H9 (cell line): ENCODE data around the gene SC5D. TPM values are rescaled to one million over a fixed set of nuclear protein-coding genes. Genes with fewer than 3 reads are reported as not detected.

Source experiments
- DNase-seq: peaks from one replicate; pipeline ENCODE4 v3.0.0-alpha.2; 2017
- H2AFZ ChIP-seq: one replicate; pipeline ENCODE4 v1.6.1; 2013; ENCODE audit warnings: mild to moderate bottlenecking, low read length, control low read depth, moderate library complexity
- H2AK5ac ChIP-seq: 2 replicates; pipeline ENCODE4 v1.6.1; 2013; ENCODE audit warnings: low read length, control low read depth, mixed read lengths; ENCODE audit not compliant: insufficient read length
- H2BK120ac ChIP-seq: one replicate; pipeline ENCODE4 v1.6.1; 2013; ENCODE audit warnings: low read depth, mild to moderate bottlenecking, low read length, control low read depth, inconsistent platforms; ENCODE audit not compliant: poor library complexity, severe bottlenecking
- H2BK12ac ChIP-seq: 2 replicates; pipeline ENCODE4 v1.6.1; 2013; ENCODE audit warnings: low read length, control low read depth, mixed read lengths, low read depth; ENCODE audit not compliant: insufficient read length
- H2BK15ac ChIP-seq: 2 replicates; pipeline ENCODE4 v1.6.1; 2013; ENCODE audit warnings: low read depth, low read length, control low read depth
- H2BK20ac ChIP-seq: one replicate; pipeline ENCODE4 v1.6.1; 2013; ENCODE audit warnings: low read depth, mild to moderate bottlenecking, low read length, control low read depth, inconsistent platforms; ENCODE audit not compliant: poor library complexity, severe bottlenecking
- H2BK5ac ChIP-seq: 2 replicates; pipeline ENCODE4 v1.6.1; 2013; ENCODE audit warnings: low read length, control low read depth, mixed read lengths; ENCODE audit not compliant: insufficient read length
- H3K14ac ChIP-seq: 2 replicates; pipeline ENCODE4 v1.6.1; 2013; ENCODE audit warnings: low read length, control low read depth; ENCODE audit not compliant: insufficient read depth
- H3K18ac ChIP-seq: 2 replicates; pipeline ENCODE4 v1.6.1; 2013; ENCODE audit warnings: low read depth, mild to moderate bottlenecking, mixed read lengths, low read length, control low read depth; ENCODE audit not compliant: insufficient read length
- H3K23ac ChIP-seq: 2 replicates; pipeline ENCODE4 v1.6.1; 2013; ENCODE audit warnings: low read length, control low read depth, mixed read lengths, low read depth; ENCODE audit not compliant: insufficient read length
- H3K23me2 ChIP-seq: 2 replicates; pipeline ENCODE4 v1.6.1; 2013; ENCODE audit warnings: low read depth, mild to moderate bottlenecking, mixed read lengths, low read length, control low read depth; ENCODE audit not compliant: insufficient read length, poor library complexity, severe bottlenecking
- H3K27ac ChIP-seq: 2 replicates; pipeline ENCODE4 v1.5.1; 2013; ENCODE audit warnings: low read length, control low read depth, mixed read lengths, low read depth; ENCODE audit not compliant: insufficient read length
- H3K27me3 ChIP-seq: 2 replicates; pipeline ENCODE4 v1.6.1; 2013; ENCODE audit warnings: low read length, control low read depth, inconsistent platforms; ENCODE audit not compliant: insufficient read depth
- H3K4ac ChIP-seq: 2 replicates; pipeline ENCODE4 v1.6.1; 2013; ENCODE audit warnings: low read depth, mild to moderate bottlenecking, control low read depth, inconsistent platforms, low read length, moderate library complexity
- H3K4me1 ChIP-seq: 2 replicates; pipeline ENCODE4 v1.6.1; 2013; ENCODE audit warnings: low read length, control low read depth, inconsistent platforms; ENCODE audit not compliant: insufficient read depth
- H3K4me2 ChIP-seq: 2 replicates; pipeline ENCODE4 v1.6.1; 2013; ENCODE audit warnings: low read length, control low read depth, mixed read lengths; ENCODE audit not compliant: insufficient read length, insufficient read depth
- H3K56ac ChIP-seq: 2 replicates; pipeline ENCODE4 v1.6.1; 2013; ENCODE audit warnings: low read depth, mild to moderate bottlenecking, mixed read lengths, low read length, control low read depth; ENCODE audit not compliant: insufficient read length
- H3K79me1 ChIP-seq: 2 replicates; pipeline ENCODE4 v1.6.1; 2013; ENCODE audit warnings: low read depth, mild to moderate bottlenecking, moderate library complexity, low read length, control low read depth, inconsistent platforms; ENCODE audit not compliant: insufficient read depth, poor library complexity, severe bottlenecking
- H3K79me2 ChIP-seq: 2 replicates; pipeline ENCODE4 v1.6.1; 2013; ENCODE audit warnings: low read length, control low read depth, inconsistent platforms; ENCODE audit not compliant: insufficient read depth
- H3K9ac ChIP-seq: 2 replicates; pipeline ENCODE4 v1.6.1; 2013; ENCODE audit warnings: low read length, control low read depth, mixed read lengths; ENCODE audit not compliant: insufficient read length; ENCODE audit errors: extremely low read depth
- H3K9me3 ChIP-seq: one replicate; pipeline ENCODE4 v1.6.1; 2013; ENCODE audit warnings: low read depth, low read length, inconsistent platforms; ENCODE audit not compliant: control insufficient read depth
- H3T11ph ChIP-seq: one replicate; pipeline ENCODE4 v1.6.1; 2013; ENCODE audit warnings: mild to moderate bottlenecking, low read length, control low read depth, inconsistent platforms
- H4K20me1 ChIP-seq: one replicate; pipeline ENCODE4 v1.6.1; 2013; ENCODE audit not compliant: control insufficient read depth, insufficient read length, insufficient read depth
- H4K5ac ChIP-seq: 2 replicates; pipeline ENCODE4 v1.6.1; 2013; ENCODE audit warnings: low read depth, mild to moderate bottlenecking, mixed read lengths, low read length, control low read depth; ENCODE audit not compliant: insufficient read length
- H4K8ac ChIP-seq: replicated peaks from 2 replicates; pipeline ENCODE4 v1.6.1; 2013; ENCODE audit warnings: low read length, control low read depth, mixed read lengths, low read depth; ENCODE audit not compliant: insufficient read length
- H4K91ac ChIP-seq: 2 replicates; pipeline ENCODE4 v1.6.1; 2013; ENCODE audit warnings: low read depth, mild to moderate bottlenecking, moderate library complexity, mixed read lengths, low read length, control low read depth; ENCODE audit not compliant: insufficient read length
- H3K27ac Mint-ChIP-seq, 3 experiments: 2 replicates in 2 of 3; 3 replicates in 1 of 3; pipeline ENCODE4 v1.8.0; 2020 to 2021; ENCODE audit warnings: mixed read lengths in 3 of 3, mild to moderate bottlenecking in 1 of 3, moderate library complexity in 1 of 3
- H3K27me3 Mint-ChIP-seq: 2 replicates; pipeline ENCODE4 v1.8.0; 2021; ENCODE audit warnings: low read depth, mild to moderate bottlenecking, moderate library complexity, mixed read lengths
- H3K36me3 Mint-ChIP-seq, 3 experiments: 2 replicates in 2 of 3; 3 replicates in 1 of 3; pipeline ENCODE4 v1.8.0; 2020 to 2021; ENCODE audit warnings: low read depth in 3 of 3, mixed read lengths in 3 of 3; ENCODE audit not compliant: insufficient read depth in 1 of 3
- H3K4me1 Mint-ChIP-seq, 2 experiments: 2 replicates each; pipeline ENCODE4 v1.8.0; 2020; ENCODE audit warnings: mixed read lengths in 2 of 2
- H3K4me3 Mint-ChIP-seq, 2 experiments: 2 replicates in 1 of 2; 3 replicates in 1 of 2; pipeline ENCODE4 v1.8.0; 2020 to 2021; ENCODE audit warnings: mild to moderate bottlenecking in 2 of 2, mixed read lengths in 2 of 2, moderate library complexity in 1 of 2
- H3K9me3 Mint-ChIP-seq, 2 experiments: 2 replicates in 1 of 2; 3 replicates in 1 of 2; pipeline ENCODE4 v1.8.0; 2020; ENCODE audit warnings: mild to moderate bottlenecking in 2 of 2, mixed read lengths in 2 of 2, moderate library complexity in 1 of 2
- WGBS: extraction: QIAGEN DNeasy Blood & Tissue Kit; methylation state at CpG from one replicate; pipeline ENCODE4 v1.1.7; 2013; ENCODE audit warnings: missing lambda C conversion rate, low lambda C conversion rate, mixed read lengths; ENCODE audit not compliant: insufficient read length; ENCODE audit errors: extremely low coverage; 5-methylcytosine and 5-hydroxymethylcytosine counted together
- total RNA-seq: library from RNA; stranded (reverse); gene quantifications from 2 replicates; pipeline ENCODE4 v1.2.1, GENCODE V29; 2021
- TF ChIP-seq, protein P1 (sequence below): fragments of 200-600 bp; sonication (generic); conservative IDR thresholded peaks from 3 replicates; pipeline ENCODE4 v1.8.0; 2021; ENCODE audit warnings: antibody characterized with exemption, mild to moderate bottlenecking

Gene SC5D
- total RNA-seq, 1 experiment from 2014 or later: 92.0 TPM

DNA sequence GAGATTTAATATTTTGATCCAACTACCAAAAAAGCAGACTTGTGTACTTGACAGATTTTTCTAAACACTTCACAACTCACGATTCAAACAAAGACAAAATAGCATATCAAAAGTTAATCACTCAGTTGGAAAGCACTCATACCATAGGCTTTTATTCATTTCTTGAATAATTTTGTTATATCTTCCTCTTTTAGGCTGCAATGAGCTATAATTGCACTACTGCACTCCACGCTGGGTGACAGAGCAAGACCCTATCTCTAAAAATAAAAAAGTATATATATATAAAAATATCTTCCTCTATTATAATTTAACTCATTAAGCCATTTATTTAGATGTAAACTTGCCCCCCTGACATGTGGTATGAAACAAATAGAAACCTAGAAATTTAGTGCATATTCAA, 19.9 kb downstream of the SC5D start:
- no peak for DNase-seq
- H3K4me3 Mint-ChIP-seq: no peak overlapping the region
- no peak overlapping the region for H2BK20ac ChIP-seq

More for the DNA sequence above, 19.9 kb downstream of the SC5D start:
- Histone ChIP-seq H3K4me1 (no peaks in the 10 kb centered on the region), H3K14ac (no peak overlapping the region), H4K20me1 (no peaks in the 10 kb centered on the region), H2BK5ac (no peak overlapping the region), H3K79me1 (no peaks in the 10 kb centered on the region), H3K27me3 (no peaks in the 10 kb centered on the region), H3K27ac (no peak overlapping the region), H4K5ac (no peak overlapping the region), H4K91ac (no peak overlapping the region), H3K9ac (no peak overlapping the region), H3K18ac (no peak overlapping the region), H3K9me3 (no peaks in the 10 kb centered on the region), H4K8ac (no peak overlapping the region), H2BK12ac (no peak overlapping the region), H2AK5ac (no peak overlapping the region), H3K79me2 (no peaks in the 10 kb centered on the region), H3T11ph (no peak overlapping the region), H3K4me2 (no peak overlapping the region), H2BK120ac (no peak overlapping the region), H3K56ac (no peak overlapping the region), H3K23ac (no peak overlapping the region), H2BK15ac (no peak overlapping the region), H3K23me2 (no peaks in the 10 kb centered on the region), H2AFZ (no peak overlapping the region), H3K4ac (no peak overlapping the region)
- peaks cover 13 to 29% (median 24%) of the 10 kb centered on the region in 3 experiments for H3K36me3 Mint-ChIP-seq
- no peaks in the 10 kb centered on the region for H3K27me3 Mint-ChIP-seq
- TF ChIP-seq, protein P1, sequence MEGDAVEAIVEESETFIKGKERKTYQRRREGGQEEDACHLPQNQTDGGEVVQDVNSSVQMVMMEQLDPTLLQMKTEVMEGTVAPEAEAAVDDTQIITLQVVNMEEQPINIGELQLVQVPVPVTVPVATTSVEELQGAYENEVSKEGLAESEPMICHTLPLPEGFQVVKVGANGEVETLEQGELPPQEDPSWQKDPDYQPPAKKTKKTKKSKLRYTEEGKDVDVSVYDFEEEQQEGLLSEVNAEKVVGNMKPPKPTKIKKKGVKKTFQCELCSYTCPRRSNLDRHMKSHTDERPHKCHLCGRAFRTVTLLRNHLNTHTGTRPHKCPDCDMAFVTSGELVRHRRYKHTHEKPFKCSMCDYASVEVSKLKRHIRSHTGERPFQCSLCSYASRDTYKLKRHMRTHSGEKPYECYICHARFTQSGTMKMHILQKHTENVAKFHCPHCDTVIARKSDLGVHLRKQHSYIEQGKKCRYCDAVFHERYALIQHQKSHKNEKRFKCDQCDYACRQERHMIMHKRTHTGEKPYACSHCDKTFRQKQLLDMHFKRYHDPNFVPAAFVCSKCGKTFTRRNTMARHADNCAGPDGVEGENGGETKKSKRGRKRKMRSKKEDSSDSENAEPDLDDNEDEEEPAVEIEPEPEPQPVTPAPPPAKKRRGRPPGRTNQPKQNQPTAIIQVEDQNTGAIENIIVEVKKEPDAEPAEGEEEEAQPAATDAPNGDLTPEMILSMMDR: no peak
- H3K27ac Mint-ChIP-seq: no peak overlapping the region
- H3K4me1 Mint-ChIP-seq: peaks cover 0 to 5% of the 10 kb centered on the region in 2 experiments; a peak in 2 of 4 replicates
- no peaks in the 10 kb centered on the region for H3K9me3 Mint-ChIP-seq
- no CpG with 5 or more reads among the region's 2 CpGs for WGBS
